Measurements from ENCODE around the gene TMEM9.
"Not testable (repeated sequence)": the region's sequence is repeated elsewhere in the genome, so short reads cannot be mapped to it uniquely, and the experiment has no call there.

The TMEM9 gene

GRCh38 chr1:201173736-201174135 lies 19.5 kb upstream of the TMEM9 start:
- no peak for DNase-seq (ENCODE audit: low read depth in 3 of 3, low spot score in 1 of 3)

- no peak for DNase-seq (ENCODE audit: low read depth in 3 of 3, low spot score in 1 of 3)
Observed at GRCh38 chr1:201172999-201173610, 18.8 kb upstream of the TMEM9 start.

- no peak for DNase-seq (ENCODE audit: low read depth in 3 of 3, low spot score in 1 of 3)
Observed at GRCh38 chr1:201172326-201172725, 18.1 kb upstream of the TMEM9 start.

GRCh38 chr1:201171063-201172036 lies 17.1 kb upstream of the TMEM9 start:
- peak in 1 of 3 donors; percentile 21 for DNase-seq (ENCODE audit: low read depth in 3 of 3, low spot score in 1 of 3)

GRCh38 chr1:201170533-201171062 lies 16.3 kb upstream of the TMEM9 start:
- peak in 2 of 3 donors; percentile 10 to 46 for DNase-seq (ENCODE audit: low read depth in 3 of 3, low spot score in 1 of 3)

GRCh38 chr1:201169971-201170532 lies 15.8 kb upstream of the TMEM9 start:
- DNase-seq (ENCODE audit: low read depth in 3 of 3, low spot score in 1 of 3): no peak

- DNase-seq (ENCODE audit: low read depth in 3 of 3, low spot score in 1 of 3): no peak
Observed at GRCh38 chr1:201169203-201169602, 14.9 kb upstream of the TMEM9 start.

- no peak for DNase-seq (ENCODE audit: low read depth in 3 of 3, low spot score in 1 of 3)
Observed at GRCh38 chr1:201167041-201167991, 13.0 kb upstream of the TMEM9 start.

GRCh38 chr1:201164645-201165044 lies 10.4 kb upstream of the TMEM9 start:
- DNase-seq (ENCODE audit: low read depth in 3 of 3, low spot score in 1 of 3): no peak

- DNase-seq (ENCODE audit: low read depth in 3 of 3, low spot score in 1 of 3): no peak
Observed at GRCh38 chr1:201163707-201164106, 9.4 kb upstream of the TMEM9 start.

GRCh38 chr1:201163036-201163435 lies 8.8 kb upstream of the TMEM9 start:
- DNase-seq (ENCODE audit: low read depth in 3 of 3, low spot score in 1 of 3): not testable (repeated sequence)

- no peak for DNase-seq (ENCODE audit: low read depth in 3 of 3, low spot score in 1 of 3)
Observed at GRCh38 chr1:201157949-201158348, 3.7 kb upstream of the TMEM9 start.

GRCh38 chr1:201156819-201157218 lies 2.5 kb upstream of the TMEM9 start:
- no peak for DNase-seq (ENCODE audit: low read depth in 3 of 3, low spot score in 1 of 3)

- no peak for DNase-seq (ENCODE audit: low read depth in 3 of 3, low spot score in 1 of 3)
Observed at GRCh38 chr1:201156346-201156745, 2.1 kb upstream of the TMEM9 start.

GRCh38 chr1:201155354-201155753 lies 1.1 kb upstream of the TMEM9 start:
- DNase-seq (ENCODE audit: low read depth in 3 of 3, low spot score in 1 of 3): no peak

GRCh38 chr1:201153474-201154388 lies 543 bp downstream of the TMEM9 start:
- DNase-seq (ENCODE audit: low read depth in 3 of 3, low spot score in 1 of 3): peak in 1 of 3 donors; percentile 18

GRCh38 chr1:201149400-201149799 lies 4.9 kb downstream of the TMEM9 start:
- DNase-seq (ENCODE audit: low read depth in 3 of 3, low spot score in 1 of 3): no peak

- DNase-seq (ENCODE audit: low read depth in 3 of 3, low spot score in 1 of 3): no peak
Observed at GRCh38 chr1:201147396-201148015, 6.8 kb downstream of the TMEM9 start.
